ENCODE measurements around the gene KLHL25. TPM values are rescaled to one million over a fixed set of nuclear protein-coding genes. Genes with fewer than 3 reads are reported as not detected.
"Not testable (repeated sequence)": the region's sequence is repeated elsewhere in the genome, so short reads cannot be mapped to it uniquely, and the experiment has no call there.

The KLHL25 gene
- total RNA-seq, 1 donor from 2014 or later, result 5.1 TPM

- intact Hi-C loops (cut with DNase I), result no loop called here
- DNase-seq (ENCODE audit: low spot score), result no peak
Measured at GRCh38 chr15:85813234-85813633, 18.5 kb upstream of the KLHL25 start.

- DNase-seq (ENCODE audit: low spot score), result no peak
- intact Hi-C loops (cut with DNase I), result no loop called here
Measured at GRCh38 chr15:85810075-85810474, 15.3 kb upstream of the KLHL25 start.

- DNase-seq (ENCODE audit: low spot score), result no peak
Measured at GRCh38 chr15:85805420-85805819, 10.7 kb upstream of the KLHL25 start.

GRCh38 chr15:85804481-85805170 lies 9.9 kb upstream of the KLHL25 start:
- DNase-seq (ENCODE audit: low spot score), result no peak
- intact Hi-C loops (cut with DNase I), result no loop called here

More at GRCh38 chr15:85805420-85805819, 10.7 kb upstream of the KLHL25 start:
- intact Hi-C loops (cut with DNase I), result no loop called here

- intact Hi-C loops (cut with DNase I); DNase-seq (ENCODE audit: low spot score): not testable (repeated sequence)
Measured at GRCh38 chr15:85802617-85803016, 7.9 kb upstream of the KLHL25 start.

- DNase-seq (ENCODE audit: low spot score), result no peak
- intact Hi-C loops (cut with DNase I), result no loop called here
Measured at GRCh38 chr15:85800478-85801123, 5.9 kb upstream of the KLHL25 start.

- intact Hi-C loops (cut with DNase I); DNase-seq (ENCODE audit: low spot score): not testable (repeated sequence)
Measured at GRCh38 chr15:85796371-85796770, 1.6 kb upstream of the KLHL25 start.

GRCh38 chr15:85795337-85796305 lies 896 bp upstream of the KLHL25 start:
- intact Hi-C loops (cut with DNase I), result no loop called here
- DNase-seq (ENCODE audit: low spot score), result no peak

GRCh38 chr15:85793641-85794597 lies 806 bp downstream of the KLHL25 start:
- intact Hi-C loops (cut with DNase I), result loop anchor here (5.0 kb wide), 1 partner anchor 37 kb away; no protein-coding TSS in a partner anchor
- no peak for DNase-seq (ENCODE audit: low spot score)

GRCh38 chr15:85792912-85793590 lies 1.7 kb downstream of the KLHL25 start:
- peak; percentile 19 for DNase-seq (ENCODE audit: low spot score)
- intact Hi-C loops (cut with DNase I), result loop anchor here (5.0 kb wide), 1 partner anchor 36 kb away; no protein-coding TSS in a partner anchor

GRCh38 chr15:85792102-85792731 lies 2.5 kb downstream of the KLHL25 start:
- intact Hi-C loops (cut with DNase I), result loop anchor here (5.0 kb wide), 1 partner anchor 35 kb away; no protein-coding TSS in a partner anchor
- no peak for DNase-seq (ENCODE audit: low spot score)

GRCh38 chr15:85789496-85789875 lies 5.2 kb downstream of the KLHL25 start:
- intact Hi-C loops (cut with DNase I), result no loop called here
- DNase-seq (ENCODE audit: low spot score), result peak; percentile 39

- DNase-seq (ENCODE audit: low spot score), result peak; percentile 70
- intact Hi-C loops (cut with DNase I), result no loop called here
Measured at GRCh38 chr15:85788771-85789495, 5.8 kb downstream of the KLHL25 start.

GRCh38 chr15:85786781-85787114 lies 8.0 kb downstream of the KLHL25 start:
- intact Hi-C loops (cut with DNase I), result no loop called here
- no peak for DNase-seq (ENCODE audit: low spot score)

GRCh38 chr15:85785887-85786780 lies 8.6 kb downstream of the KLHL25 start:
- DNase-seq (ENCODE audit: low spot score), result no peak
- intact Hi-C loops (cut with DNase I), result no loop called here

GRCh38 chr15:85782064-85782463 lies 12.7 kb downstream of the KLHL25 start:
- DNase-seq (ENCODE audit: low spot score), result no peak
- intact Hi-C loops (cut with DNase I), result no loop called here

All from cardiac septum (tissue), 1 donor.